Stimulated activated naive CD8-positive, alpha-beta T cell treated with anti-CD3 and anti-CD28 coated beads, Interleukin-15, amount 100 ng/mL, for 72 hours (primary cell): Measurements from ENCODE around the gene PFKL.
"Not testable (repeated sequence)": the region's sequence is repeated elsewhere in the genome, so short reads cannot be mapped to it uniquely, and the experiment has no call there.

Source experiments
- ATAC-seq: fragments of 150-1000 bp; cut with Tn5 transposase; 2 replicates; pipeline ENCODE4 v1.10.0; 2021; ENCODE audit warnings: mild to moderate bottlenecking, moderate library complexity
- DNase-seq, 2 donors: peaks; one replicate each; pipeline ENCODE4 v3.0.0; 2021 to 2022
- H3K27ac Mint-ChIP-seq, 2 donors: one replicate each; pipeline ENCODE4 v1.8.0; 2022; ENCODE audit warnings: mild to moderate bottlenecking in 2 of 2, mixed read lengths in 2 of 2, moderate library complexity in 2 of 2
- H3K27me3 Mint-ChIP-seq: one replicate; pipeline ENCODE4 v1.8.0; 2022; ENCODE audit warnings: mixed read lengths
- H3K4me1 Mint-ChIP-seq: one replicate; pipeline ENCODE4 v1.8.0; 2022; ENCODE audit warnings: mild to moderate bottlenecking, mixed read lengths
- H3K4me3 Mint-ChIP-seq, 2 donors: one replicate each; pipeline ENCODE4 v1.8.0; 2022; ENCODE audit warnings: mild to moderate bottlenecking in 2 of 2, mixed read lengths in 2 of 2, moderate library complexity in 1 of 2
- H3K9me3 Mint-ChIP-seq, 2 donors: one replicate each; pipeline ENCODE4 v1.8.0; 2022; ENCODE audit warnings: mixed read lengths in 2 of 2

PFKL gene

GRCh38 chr21:44349847-44350772, 50.3 kb downstream of the PFKL start:
- Mint-ChIP-seq H3K9me3 (no peaks in the 10 kb centered on the region), H3K4me3 (no peak overlapping the region), H3K27me3 (peaks cover 36% of the 10 kb centered on the region), H3K27ac (no peak overlapping the region), H3K4me1 (peaks cover 48% of the 10 kb centered on the region)
- DNase-seq (no peak), ATAC-seq (peak; percentile 32)

- Mint-ChIP-seq H3K4me3 (no peak overlapping the region), H3K4me1 (peaks cover 55% of the 10 kb centered on the region), H3K9me3 (no peaks in the 10 kb centered on the region), H3K27ac (peak overlapping the region in 1 of 2 donors; percentile 19), H3K27me3 (peaks cover 36% of the 10 kb centered on the region)
- DNase-seq (no peak), ATAC-seq (no peak)
These were observed 51.1 kb downstream of the PFKL start for GRCh38 chr21:44350773-44351481.

GRCh38 chr21:44351535-44352252, 51.8 kb downstream of the PFKL start:
- Mint-ChIP-seq H3K27me3 (peaks cover 36% of the 10 kb centered on the region), H3K9me3 (no peaks in the 10 kb centered on the region), H3K4me3 (peak overlapping the region in 1 of 2 donors; percentile 83), H3K27ac (peak overlapping the region in 1 of 2 donors; percentile 19), H3K4me1 (peaks cover 63% of the 10 kb centered on the region)
- no peak for DNase-seq
- no peak for ATAC-seq

GRCh38 chr21:44352253-44352860, 52.5 kb downstream of the PFKL start:
- H3K27me3 Mint-ChIP-seq: peaks cover 36% of the 10 kb centered on the region
- H3K9me3 Mint-ChIP-seq: no peaks in the 10 kb centered on the region
- peak overlapping the region; percentile 67 to 83 for H3K4me3 Mint-ChIP-seq
- peak in 1 of 2 donors; percentile 58 for DNase-seq
- H3K4me1 Mint-ChIP-seq: peaks cover 68% of the 10 kb centered on the region
- H3K27ac Mint-ChIP-seq: peak overlapping the region in 1 of 2 donors; percentile 33
- peak; percentile 74 for ATAC-seq

GRCh38 chr21:44353191-44353970, 53.5 kb downstream of the PFKL start, which contains the start of gene TRPM2:
Gene TRPM2 (plus strand): TSS chr21:44353621. CDS start chr21:44353701, 80 bp downstream.
- peaks cover 33% of the 10 kb centered on the region for H3K27me3 Mint-ChIP-seq
- no peaks in the 10 kb centered on the region for H3K9me3 Mint-ChIP-seq
- DNase-seq (peak; percentile 31 to 44), ATAC-seq (peak; percentile 65)
- H3K27ac Mint-ChIP-seq: peak within 1 kb of the TSS; percentile 33 to 90
- peak within 1 kb of the TSS; percentile 67 to 83 for H3K4me3 Mint-ChIP-seq
- peaks cover 68% of the 10 kb centered on the region for H3K4me1 Mint-ChIP-seq

GRCh38 chr21:44354001-44354405, 54.1 kb downstream of the PFKL start:
- H3K4me3 Mint-ChIP-seq: peak overlapping the region; percentile 67 to 83
- no peaks in the 10 kb centered on the region for H3K9me3 Mint-ChIP-seq
- no peak for ATAC-seq
- H3K27ac Mint-ChIP-seq: peak overlapping the region in 1 of 2 donors; percentile 15
- H3K4me1 Mint-ChIP-seq: peaks cover 63% of the 10 kb centered on the region
- DNase-seq: no peak
- peaks cover 26% of the 10 kb centered on the region for H3K27me3 Mint-ChIP-seq

GRCh38 chr21:44354775-44355771, 55.2 kb downstream of the PFKL start:
- H3K4me1 Mint-ChIP-seq: peaks cover 64% of the 10 kb centered on the region
- H3K27ac Mint-ChIP-seq: peak overlapping the region; percentile 79 to 92
- H3K27me3 Mint-ChIP-seq: peaks cover 17% of the 10 kb centered on the region
- H3K4me3 Mint-ChIP-seq: peak overlapping the region; percentile 67 to 83
- DNase-seq: peak in 1 of 2 donors; percentile 39
- peak; percentile 41 for ATAC-seq
- H3K9me3 Mint-ChIP-seq: no peaks in the 10 kb centered on the region

GRCh38 chr21:44356160-44356559, 56.3 kb downstream of the PFKL start:
- Mint-ChIP-seq H3K9me3 (no peaks in the 10 kb centered on the region), H3K4me1 (peaks cover 62% of the 10 kb centered on the region), H3K27ac (no peak overlapping the region), H3K4me3 (peak overlapping the region; percentile 45 to 46), H3K27me3 (peaks cover 12% of the 10 kb centered on the region)
- DNase-seq (no peak), ATAC-seq (no peak)

GRCh38 chr21:44356636-44357035, 56.8 kb downstream of the PFKL start:
- H3K27me3 Mint-ChIP-seq: peaks cover 7% of the 10 kb centered on the region
- peak overlapping the region in 1 of 2 donors; percentile 46 for H3K4me3 Mint-ChIP-seq
- ATAC-seq (peak; percentile 16), DNase-seq (no peak)
- H3K4me1 Mint-ChIP-seq: peaks cover 60% of the 10 kb centered on the region
- H3K27ac Mint-ChIP-seq: no peak overlapping the region
- H3K9me3 Mint-ChIP-seq: no peaks in the 10 kb centered on the region

GRCh38 chr21:44357064-44357837, 57.4 kb downstream of the PFKL start:
- Mint-ChIP-seq H3K4me3 (no peak overlapping the region), H3K9me3 (no peaks in the 10 kb centered on the region), H3K27ac (no peak overlapping the region), H3K4me1 (peaks cover 55% of the 10 kb centered on the region), H3K27me3 (peaks cover under 1% of the 10 kb centered on the region)
- ATAC-seq: no peak
- DNase-seq: no peak

- H3K9me3 Mint-ChIP-seq: peaks cover 7 to 13% of the 10 kb centered on the region in 2 donors
- no peak for DNase-seq
- H3K4me1 Mint-ChIP-seq: peaks cover 42% of the 10 kb centered on the region
- no peak overlapping the region for H3K4me3 Mint-ChIP-seq
- ATAC-seq: no peak
- H3K27ac Mint-ChIP-seq: no peak overlapping the region
- no peaks in the 10 kb centered on the region for H3K27me3 Mint-ChIP-seq
These were observed 59.5 kb downstream of the PFKL start for GRCh38 chr21:44359396-44359795.

- Mint-ChIP-seq H3K4me1 (peaks cover 34% of the 10 kb centered on the region), H3K4me3 (peak overlapping the region in 1 of 2 donors; percentile 38), H3K27me3 (no peaks in the 10 kb centered on the region), H3K27ac (peak overlapping the region in 1 of 2 donors; percentile 20), H3K9me3 (peaks cover 7 to 13% of the 10 kb centered on the region in 2 donors)
- DNase-seq: no peak
- no peak for ATAC-seq
These were observed 60.3 kb downstream of the PFKL start for GRCh38 chr21:44360159-44360558.

GRCh38 chr21:44361903-44362302, 62.0 kb downstream of the PFKL start:
- H3K27me3 Mint-ChIP-seq, DNase-seq, H3K27ac Mint-ChIP-seq, H3K4me3 Mint-ChIP-seq, ATAC-seq: not testable (repeated sequence)
- peaks cover 18% of the 10 kb centered on the region for H3K4me1 Mint-ChIP-seq
- H3K9me3 Mint-ChIP-seq: peaks cover 7 to 13% of the 10 kb centered on the region in 2 donors
